AG04449 (cell line): ENCODE results near the gene REV3L.

Experiments
- CTCF ChIA-PET: fragments of 350-600 bp; formaldehyde crosslinking; extraction: SDS; loops from one replicate; lab custom pipeline; 2021; ENCODE audit warnings: antibody characterized with exemption; lab: Yijun Ruan, JAX
- POLR2A ChIA-PET: fragments of 400-600, 350-600 bp; formaldehyde crosslinking; extraction: SDS; loops from one replicate; lab custom pipeline; 2020; ENCODE audit warnings: antibody characterized with exemption, inconsistent platforms; lab: Yijun Ruan, JAX
- DNase-seq: peaks from one replicate; pipeline ENCODE4 v3.0.0-alpha.2; 2010; ENCODE audit warnings: low read depth, low spot score
- H3K4me3 ChIP-seq: 2 replicates; pipeline ENCODE4 v1.5.1; 2011; ENCODE audit warnings: low read depth, mild to moderate bottlenecking, control low read depth, low read length
- CTCF ChIP-seq: IDR thresholded peaks from one replicate; pipeline ENCODE4 v1.5.1; 2011; ENCODE audit warnings: mild to moderate bottlenecking, moderate library complexity, low read length, control low read depth, inconsistent platforms; ENCODE audit not compliant: insufficient read depth; ENCODE audit errors: missing control alignments

Gene REV3L

DNA sequence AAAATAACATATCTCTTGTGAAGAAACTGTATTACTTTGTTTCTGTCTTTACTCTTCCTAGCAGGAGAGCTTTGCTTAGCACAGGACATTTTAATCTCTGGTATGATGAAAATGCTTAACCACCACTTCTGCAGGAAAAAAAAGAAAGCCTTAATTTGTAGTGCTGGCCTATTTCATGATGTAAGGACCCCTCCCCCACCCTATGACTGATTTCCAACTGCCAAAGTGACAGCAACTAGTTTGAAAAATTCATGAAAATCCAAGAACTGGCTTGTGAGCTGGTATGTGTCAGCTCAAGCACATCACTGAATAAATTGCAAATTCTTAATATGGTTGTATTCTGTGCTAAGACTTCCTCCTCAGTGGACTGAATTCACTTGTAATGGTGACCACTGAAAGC lies 125.3 kb downstream of the REV3L start:
- ChIA-PET CTCF (interaction anchor here (1.0 kb wide), 1 partner anchor 288 kb away, joined by 3 read pairs; no protein-coding TSS in a partner anchor), POLR2A (no interaction called here)
- TF ChIP-seq CTCF, result no peak
- no peak overlapping the region for H3K4me3 ChIP-seq
- DNase-seq, result peak; percentile 19

- TF ChIP-seq CTCF, result no peak
- no peak for DNase-seq
- CTCF ChIA-PET, result interaction anchor here (1.0 kb wide), 1 partner anchor 289 kb away, joined by 3 read pairs; no protein-coding TSS in a partner anchor
- H3K4me3 ChIP-seq, result no peak overlapping the region
- POLR2A ChIA-PET, result no interaction called here
Observed at GRCh38 chr6:111356551-111356950, 126.5 kb downstream of the REV3L start.

GRCh38 chr6:111354758-111355555 lies 128.1 kb downstream of the REV3L start:
- no peak for TF ChIP-seq CTCF
- no peak for DNase-seq
- ChIA-PET POLR2A (no interaction called here), CTCF (interaction anchor here (1.1 kb wide), 1 partner anchor 124 kb away, joined by 4 read pairs; no protein-coding TSS in a partner anchor)
- no peak overlapping the region for H3K4me3 ChIP-seq

DNA sequence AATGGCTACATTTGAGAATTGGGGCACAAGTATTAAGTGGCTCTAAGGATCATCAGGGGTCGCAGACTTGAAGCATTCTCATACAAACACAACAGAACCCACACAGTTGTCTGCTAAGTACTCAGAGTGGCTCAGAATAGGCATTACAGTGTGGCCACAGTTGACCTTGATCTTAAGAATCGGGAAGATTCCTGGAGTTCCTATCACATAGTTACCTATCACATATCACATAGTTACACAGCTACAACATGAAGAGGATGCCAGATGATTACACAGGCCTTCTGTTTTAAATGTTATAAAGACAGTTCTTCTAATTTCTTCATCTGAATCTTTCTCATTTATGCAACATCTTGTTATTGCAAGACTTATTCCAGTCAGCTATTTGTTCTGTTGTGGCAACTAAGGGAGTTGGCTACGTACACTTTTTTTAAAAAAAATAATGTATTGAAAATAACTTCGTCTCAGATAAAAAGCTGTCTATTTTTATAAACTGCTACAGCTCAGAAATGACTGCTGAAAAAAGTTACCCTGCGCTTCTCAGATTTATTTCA lies 129.0 kb downstream of the REV3L start:
- DNase-seq, result no peak
- TF ChIP-seq CTCF, result no peak
- ChIA-PET CTCF (interaction anchor here (1.0 to 1.1 kb wide), 2 partner anchors 16 to 125 kb away, joined by 3 to 4 read pairs; no protein-coding TSS in a partner anchor), POLR2A (no interaction called here)
- no peak overlapping the region for H3K4me3 ChIP-seq

- CTCF ChIA-PET, result no interaction called here
Observed at GRCh38 chr6:111347589-111347988, 135.4 kb downstream of the REV3L start.

More at GRCh38 chr6:111347589-111347988, 135.4 kb downstream of the REV3L start:
- POLR2A ChIA-PET, result no interaction called here
- H3K4me3 ChIP-seq, result no peak overlapping the region
- no peak for TF ChIP-seq CTCF
- no peak for DNase-seq
